PFSK-1 (cell line): Measurements from ENCODE around the gene KRTAP12-2.

Experiments used
- FOXP2 ChIP-seq: optimal IDR thresholded peaks from 2 replicates; pipeline ENCODE3; 2011; ENCODE audit warnings: borderline replicate concordance, control low read depth, inconsistent platforms; ENCODE audit not compliant: insufficient read depth; ENCODE audit errors: extremely low read length, extremely low read depth
- POLR2AphosphoS5 ChIP-seq: IDR thresholded peaks from 2 replicates; pipeline ENCODE4 v1.6.1; 2012; ENCODE audit warnings: low read depth, mild to moderate bottlenecking, control low read depth, low read length, moderate library complexity
- SIN3A ChIP-seq: IDR thresholded peaks from 2 replicates; pipeline ENCODE4 v1.6.1; 2012; ENCODE audit warnings: mild to moderate bottlenecking, low read length, moderate library complexity, borderline replicate concordance; ENCODE audit not compliant: insufficient read depth
- TAF1 ChIP-seq: IDR thresholded peaks from 2 replicates; pipeline ENCODE4 v1.6.1; 2012; ENCODE audit warnings: low read length, control low read depth, borderline replicate concordance; ENCODE audit not compliant: insufficient read depth
- TF ChIP-seq, protein P1 (sequence below), 2 experiments: IDR thresholded peaks; 2 replicates each; pipeline versions ENCODE4 v1.6.1 to v1.8.0; 2011 to 2012; ENCODE audit warnings: low read depth in 2 of 2, low read length in 2 of 2, control low read depth in 1 of 2, inconsistent platforms in 1 of 2, mild to moderate bottlenecking in 1 of 2, moderate library complexity in 1 of 2; ENCODE audit not compliant: insufficient read depth in 1 of 2

Gene KRTAP12-2

GRCh38 chr21:44618504-44618903, 48.2 kb downstream of the KRTAP12-2 start:
- no peak for TF ChIP-seq POLR2AphosphoS5
- no peak for TF ChIP-seq FOXP2
- TF ChIP-seq TAF1, result no peak
- no peak for TF ChIP-seq SIN3A
- TF ChIP-seq, protein P1, sequence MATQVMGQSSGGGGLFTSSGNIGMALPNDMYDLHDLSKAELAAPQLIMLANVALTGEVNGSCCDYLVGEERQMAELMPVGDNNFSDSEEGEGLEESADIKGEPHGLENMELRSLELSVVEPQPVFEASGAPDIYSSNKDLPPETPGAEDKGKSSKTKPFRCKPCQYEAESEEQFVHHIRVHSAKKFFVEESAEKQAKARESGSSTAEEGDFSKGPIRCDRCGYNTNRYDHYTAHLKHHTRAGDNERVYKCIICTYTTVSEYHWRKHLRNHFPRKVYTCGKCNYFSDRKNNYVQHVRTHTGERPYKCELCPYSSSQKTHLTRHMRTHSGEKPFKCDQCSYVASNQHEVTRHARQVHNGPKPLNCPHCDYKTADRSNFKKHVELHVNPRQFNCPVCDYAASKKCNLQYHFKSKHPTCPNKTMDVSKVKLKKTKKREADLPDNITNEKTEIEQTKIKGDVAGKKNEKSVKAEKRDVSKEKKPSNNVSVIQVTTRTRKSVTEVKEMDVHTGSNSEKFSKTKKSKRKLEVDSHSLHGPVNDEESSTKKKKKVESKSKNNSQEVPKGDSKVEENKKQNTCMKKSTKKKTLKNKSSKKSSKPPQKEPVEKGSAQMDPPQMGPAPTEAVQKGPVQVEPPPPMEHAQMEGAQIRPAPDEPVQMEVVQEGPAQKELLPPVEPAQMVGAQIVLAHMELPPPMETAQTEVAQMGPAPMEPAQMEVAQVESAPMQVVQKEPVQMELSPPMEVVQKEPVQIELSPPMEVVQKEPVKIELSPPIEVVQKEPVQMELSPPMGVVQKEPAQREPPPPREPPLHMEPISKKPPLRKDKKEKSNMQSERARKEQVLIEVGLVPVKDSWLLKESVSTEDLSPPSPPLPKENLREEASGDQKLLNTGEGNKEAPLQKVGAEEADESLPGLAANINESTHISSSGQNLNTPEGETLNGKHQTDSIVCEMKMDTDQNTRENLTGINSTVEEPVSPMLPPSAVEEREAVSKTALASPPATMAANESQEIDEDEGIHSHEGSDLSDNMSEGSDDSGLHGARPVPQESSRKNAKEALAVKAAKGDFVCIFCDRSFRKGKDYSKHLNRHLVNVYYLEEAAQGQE (IDR thresholded peaks at IDR 0.05; ENCODE audit: insufficient read depth in 1 of 2, low read depth in 2 of 2, low read length in 2 of 2), result no peak

DNA sequence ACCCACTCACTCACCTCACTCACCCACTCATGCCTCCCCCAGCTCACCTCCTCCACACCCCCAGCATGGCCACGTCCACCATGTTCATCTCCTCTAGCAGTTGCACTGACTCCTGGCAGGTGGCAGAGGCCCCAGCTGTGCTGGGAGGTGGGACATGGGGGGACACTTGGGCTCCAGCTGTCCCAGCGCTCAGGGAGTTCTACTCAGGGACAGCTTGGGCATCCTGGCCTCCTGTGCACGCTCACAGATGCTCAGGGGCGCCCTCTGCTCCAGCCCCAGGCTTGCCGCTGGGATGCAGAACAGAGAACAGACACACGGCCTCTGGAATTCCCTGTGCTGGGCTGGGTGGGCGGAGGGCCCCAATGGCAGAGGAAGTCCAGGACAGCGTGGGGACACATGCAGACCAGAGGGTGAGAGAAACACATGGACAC, 49.6 kb downstream of the KRTAP12-2 start:
- TF ChIP-seq SIN3A (no peak), TAF1 (no peak), POLR2AphosphoS5 (no peak), FOXP2 (no peak)
- TF ChIP-seq, protein P1 (IDR thresholded peaks at IDR 0.05; ENCODE audit: insufficient read depth in 1 of 2, low read depth in 2 of 2, low read length in 2 of 2), result no peak

DNA sequence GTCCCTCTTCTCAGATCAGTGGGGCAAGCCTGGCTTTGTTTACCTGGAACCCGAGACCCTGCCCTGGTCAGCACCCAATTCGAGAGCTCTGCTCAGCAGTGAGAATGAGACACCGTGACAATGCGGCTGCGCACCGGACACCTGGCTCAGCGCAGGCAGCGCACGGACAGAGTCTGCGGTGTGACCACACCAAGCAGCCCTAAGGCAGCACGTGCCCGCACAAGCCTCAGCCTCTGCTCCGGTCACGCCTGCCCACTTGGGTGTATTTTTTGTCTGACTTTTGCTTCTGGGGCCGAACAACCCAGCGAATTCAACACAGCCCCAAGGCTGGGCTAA, 50.2 kb downstream of the KRTAP12-2 start:
- TF ChIP-seq POLR2AphosphoS5 (no peak), SIN3A (no peak), TAF1 (no peak), FOXP2 (no peak)
- TF ChIP-seq, protein P1 (IDR thresholded peaks at IDR 0.05; ENCODE audit: insufficient read depth in 1 of 2, low read depth in 2 of 2, low read length in 2 of 2), result no peak
